ENCODE data around the gene CLBA1.
"Not testable (repeated sequence)": the region's sequence is repeated elsewhere in the genome, so short reads cannot be mapped to it uniquely, and the experiment has no call there.

DNA sequence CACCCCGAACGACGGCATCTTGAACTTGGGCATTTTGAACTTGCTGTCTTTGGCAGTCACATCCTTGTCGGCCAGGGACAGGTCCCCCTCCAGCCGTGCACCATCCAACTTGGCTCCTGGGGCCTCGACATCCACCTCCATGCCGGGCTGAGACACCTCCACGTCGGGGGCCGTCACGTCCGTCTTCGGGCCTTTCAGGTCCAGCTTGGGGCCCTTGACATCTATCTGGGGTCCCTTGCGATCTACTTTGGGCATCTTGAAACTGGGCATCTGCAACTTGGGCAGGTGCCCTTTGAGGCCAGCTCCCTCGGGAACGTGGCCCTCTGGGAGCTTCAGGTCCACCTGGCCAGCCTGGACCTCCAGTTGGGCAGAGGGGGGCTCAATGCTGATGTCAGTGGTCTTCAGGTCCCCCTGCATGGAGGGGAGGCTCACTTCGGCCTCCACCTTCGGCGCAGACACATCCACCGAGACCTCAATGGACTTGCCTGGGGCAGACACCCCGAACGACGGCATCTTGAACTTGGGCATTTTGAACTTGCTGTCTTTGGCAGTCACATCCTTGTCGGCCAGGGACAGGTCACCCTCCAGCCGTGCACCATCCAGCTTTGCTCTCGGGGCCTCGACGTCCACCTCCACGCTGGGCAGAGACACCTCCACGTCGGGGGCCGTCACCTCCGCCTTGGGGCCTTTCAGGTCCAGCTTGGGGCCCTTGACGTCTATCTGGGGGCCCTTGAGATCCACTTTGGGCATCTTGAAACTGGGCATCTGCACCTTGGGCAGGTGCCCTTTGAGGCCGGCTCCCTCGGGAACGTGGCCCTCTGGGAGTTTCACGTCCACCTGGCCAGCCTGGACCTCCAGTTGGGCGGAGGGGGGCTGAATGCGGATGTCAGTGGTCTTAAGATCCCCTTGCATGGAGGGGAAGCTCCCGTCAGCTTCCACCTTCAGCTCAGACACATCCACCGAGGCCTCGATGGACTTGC is 39.3 kb upstream of the CLBA1 start:
- not testable (repeated sequence) for TF ChIP-seq FOXA1 (IDR thresholded peaks at IDR 0.05); CTBP1 (IDR thresholded peaks at IDR 0.05; ENCODE audit: borderline replicate concordance); NFRKB (IDR thresholded peaks at IDR 0.05); L3MBTL2 (conservative IDR thresholded peaks at IDR 0.05); BHLHE40 (IDR thresholded peaks at IDR 0.05; ENCODE audit: borderline replicate concordance); SP1 (IDR thresholded peaks at IDR 0.05); FOXK2 (IDR thresholded peaks at IDR 0.05); HDGF (IDR thresholded peaks at IDR 0.05; ENCODE audit: borderline replicate concordance)
